Osteoblast (primary cell): ENCODE results near the gene GGT1. TPM values are rescaled to one million over a fixed set of nuclear protein-coding genes. Genes with fewer than 3 reads are reported as not detected.

Experiments
- DNase-seq: peaks from one replicate; pipeline ENCODE4 v3.0.0; 2011; ENCODE audit warnings: low spot score, mixed read lengths; ENCODE audit not compliant: insufficient read length; ENCODE audit errors: missing footprints
- H2AFZ ChIP-seq: 2 replicates; pipeline ENCODE4 v1.6.0; 2011; ENCODE audit warnings: mild to moderate bottlenecking, low read length
- H3K27ac ChIP-seq: 2 replicates; pipeline ENCODE4 v1.5.1; 2011; ENCODE audit warnings: mild to moderate bottlenecking, low read depth, low read length, moderate library complexity
- H3K27me3 ChIP-seq: 2 replicates; pipeline ENCODE4 v1.6.0; 2012; ENCODE audit warnings: mild to moderate bottlenecking, control low read depth, inconsistent platforms, low read length, moderate library complexity; ENCODE audit not compliant: insufficient read depth
- H3K36me3 ChIP-seq: 2 replicates; pipeline ENCODE4 v1.5.1; 2011; ENCODE audit warnings: mild to moderate bottlenecking, low read length, control low read depth, moderate library complexity; ENCODE audit not compliant: insufficient read depth
- H3K4me1 ChIP-seq: 2 replicates; pipeline ENCODE4 v1.5.1; 2011; ENCODE audit warnings: mild to moderate bottlenecking, low read length, control low read depth, moderate library complexity; ENCODE audit not compliant: insufficient read depth
- H3K4me2 ChIP-seq: 2 replicates; pipeline ENCODE4 v1.6.0; 2011; ENCODE audit warnings: mild to moderate bottlenecking, low read length; ENCODE audit not compliant: insufficient read depth
- H3K4me3 ChIP-seq: fragments of 200-600 bp; sonication (generic); 3 replicates; pipeline ENCODE4 v1.5.1; 2012; ENCODE audit warnings: mild to moderate bottlenecking, low read length, inconsistent platforms; ENCODE audit not compliant: insufficient read depth
- H3K79me2 ChIP-seq: 2 replicates; pipeline ENCODE4 v1.6.0; 2012; ENCODE audit warnings: mild to moderate bottlenecking, low read length, control low read depth, inconsistent platforms; ENCODE audit not compliant: insufficient read depth
- H3K9me3 ChIP-seq: 2 replicates; pipeline ENCODE4 v1.5.1; 2011; ENCODE audit warnings: low read depth, low read length, control low read depth
- H4K20me1 ChIP-seq: 2 replicates; pipeline ENCODE4 v1.6.0; 2012; ENCODE audit warnings: mild to moderate bottlenecking, low read length, control low read depth; ENCODE audit not compliant: insufficient read depth
- total RNA-seq: library from RNA; depleted of rRNA; stranded (reverse); fragments of >200 nt; gene quantifications from 2 replicates; pipeline ENCODE4 v1.2.3, GENCODE V29; 2012
- TF ChIP-seq, protein P1 (sequence below): IDR thresholded peaks from 2 replicates; pipeline ENCODE4 v1.5.1; 2011; ENCODE audit warnings: mild to moderate bottlenecking, low read depth, low read length, moderate library complexity; ENCODE audit errors: extremely low read depth

Gene GGT1
- total RNA-seq, 1 donor, result 0.36 TPM

GRCh38 chr22:24590596-24591173 is 12.3 kb upstream of the GGT1 start:
- Histone ChIP-seq H3K79me2 (no peaks in the 10 kb centered on the region), H3K4me2 (no peak overlapping the region), H3K27ac (no peak overlapping the region), H2AFZ (no peak overlapping the region), H3K4me3 (no peak overlapping the region), H4K20me1 (no peaks in the 10 kb centered on the region), H3K4me1 (peaks cover 7% of the 10 kb centered on the region), H3K9me3 (no peaks in the 10 kb centered on the region), H3K36me3 (no peaks in the 10 kb centered on the region), H3K27me3 (no peaks in the 10 kb centered on the region)
- peak; percentile 51 for DNase-seq
- TF ChIP-seq, protein P1, sequence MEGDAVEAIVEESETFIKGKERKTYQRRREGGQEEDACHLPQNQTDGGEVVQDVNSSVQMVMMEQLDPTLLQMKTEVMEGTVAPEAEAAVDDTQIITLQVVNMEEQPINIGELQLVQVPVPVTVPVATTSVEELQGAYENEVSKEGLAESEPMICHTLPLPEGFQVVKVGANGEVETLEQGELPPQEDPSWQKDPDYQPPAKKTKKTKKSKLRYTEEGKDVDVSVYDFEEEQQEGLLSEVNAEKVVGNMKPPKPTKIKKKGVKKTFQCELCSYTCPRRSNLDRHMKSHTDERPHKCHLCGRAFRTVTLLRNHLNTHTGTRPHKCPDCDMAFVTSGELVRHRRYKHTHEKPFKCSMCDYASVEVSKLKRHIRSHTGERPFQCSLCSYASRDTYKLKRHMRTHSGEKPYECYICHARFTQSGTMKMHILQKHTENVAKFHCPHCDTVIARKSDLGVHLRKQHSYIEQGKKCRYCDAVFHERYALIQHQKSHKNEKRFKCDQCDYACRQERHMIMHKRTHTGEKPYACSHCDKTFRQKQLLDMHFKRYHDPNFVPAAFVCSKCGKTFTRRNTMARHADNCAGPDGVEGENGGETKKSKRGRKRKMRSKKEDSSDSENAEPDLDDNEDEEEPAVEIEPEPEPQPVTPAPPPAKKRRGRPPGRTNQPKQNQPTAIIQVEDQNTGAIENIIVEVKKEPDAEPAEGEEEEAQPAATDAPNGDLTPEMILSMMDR, result no peak

DNA sequence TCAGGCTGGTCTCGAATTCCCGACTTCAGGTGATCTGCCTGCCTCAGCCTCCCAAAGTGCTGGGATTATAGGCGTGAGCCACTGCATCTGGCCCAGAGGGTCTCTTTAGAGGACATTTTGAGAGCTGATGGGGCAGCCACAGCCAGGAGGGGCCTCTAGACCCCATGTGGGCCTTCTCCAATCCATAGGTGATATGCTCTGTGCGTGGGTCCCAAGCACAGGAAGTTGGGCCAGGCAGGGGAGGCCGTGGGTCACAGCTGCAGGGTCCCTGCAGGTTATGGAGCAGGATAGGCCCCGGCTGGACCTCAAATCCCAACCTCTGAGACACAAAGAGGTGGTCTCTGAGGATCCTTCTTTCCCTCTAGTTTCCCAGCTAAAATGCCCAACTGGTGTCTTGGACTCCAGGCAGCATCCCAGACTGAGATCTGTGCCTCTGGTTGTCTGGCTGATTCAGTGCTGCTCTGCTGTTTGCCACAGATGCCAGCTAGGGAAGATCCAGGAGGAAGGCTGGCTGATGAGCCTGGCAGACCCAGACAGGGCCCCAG is 11.6 kb upstream of the GGT1 start:
- H3K4me3 ChIP-seq, result no peak overlapping the region
- H3K79me2 ChIP-seq, result no peaks in the 10 kb centered on the region
- H3K27me3 ChIP-seq, result no peaks in the 10 kb centered on the region
- H3K36me3 ChIP-seq, result no peaks in the 10 kb centered on the region
- peaks cover 7% of the 10 kb centered on the region for H3K4me1 ChIP-seq
- TF ChIP-seq, protein P1, result no peak
- no peaks in the 10 kb centered on the region for H3K9me3 ChIP-seq
- H4K20me1 ChIP-seq, result no peaks in the 10 kb centered on the region
- no peak overlapping the region for H3K27ac ChIP-seq
- peak; percentile 73 for DNase-seq
- no peak overlapping the region for H2AFZ ChIP-seq
- H3K4me2 ChIP-seq, result no peak overlapping the region

- TF ChIP-seq, protein P1, result no peak
- H3K36me3 ChIP-seq, result no peaks in the 10 kb centered on the region
- peak overlapping the region; percentile 47 for H2AFZ ChIP-seq
- H3K4me1 ChIP-seq, result peaks cover 7% of the 10 kb centered on the region
- no peaks in the 10 kb centered on the region for H3K79me2 ChIP-seq
- no peaks in the 10 kb centered on the region for H3K27me3 ChIP-seq
- peak overlapping the region; percentile 84 for H3K4me2 ChIP-seq
- H3K4me3 ChIP-seq, result peak overlapping the region; percentile 77
- no peaks in the 10 kb centered on the region for H4K20me1 ChIP-seq
- DNase-seq, result peak; percentile 93
- H3K27ac ChIP-seq, result no peak overlapping the region
- H3K9me3 ChIP-seq, result no peaks in the 10 kb centered on the region
These were observed 10.7 kb upstream of the GGT1 start for GRCh38 chr22:24592058-24592850.
